Neural cell (in vitro differentiated cells): ENCODE data around the gene ACOT7. TPM values are rescaled to one million over a fixed set of nuclear protein-coding genes. Genes with fewer than 3 reads are reported as not detected.

Experiments used
- H2AFZ ChIP-seq: fragments of 200-600, 300-800 bp; sonication (generic), shearing (Covaris generic); 2 replicates; pipeline ENCODE4 v1.6.0; 2014; ENCODE audit warnings: low read depth, mild to moderate bottlenecking, antibody characterized with exemption, low read length, moderate library complexity
- H3F3A ChIP-seq: fragments of 200-600 bp; shearing (Covaris generic); 2 replicates; pipeline ENCODE4 v1.6.1; 2016; ENCODE audit warnings: mild to moderate bottlenecking, moderate library complexity, mixed read lengths, antibody characterized with exemption, low read length; ENCODE audit not compliant: insufficient read depth, poor library complexity, severe bottlenecking
- H3K27ac ChIP-seq: fragments of 200-600, 300-800 bp; sonication (generic), shearing (Covaris generic); 2 replicates; pipeline ENCODE4 v1.5.1; 2014; ENCODE audit warnings: mild to moderate bottlenecking, low read length, moderate library complexity
- H3K27me3 ChIP-seq: fragments of 300-800, 200-600 bp; sonication (generic), shearing (Covaris generic); 2 replicates; pipeline ENCODE4 v1.6.0; 2014; ENCODE audit warnings: mild to moderate bottlenecking, low read depth, low read length, moderate library complexity; ENCODE audit not compliant: insufficient read depth
- H3K36me3 ChIP-seq: fragments of 300-800, 200-600 bp; sonication (generic), shearing (Covaris generic); 2 replicates; pipeline ENCODE4 v1.5.1; 2014; ENCODE audit warnings: mild to moderate bottlenecking, antibody characterized with exemption, low read length, moderate library complexity; ENCODE audit not compliant: insufficient read depth
- H3K4me2 ChIP-seq: fragments of 300-800, 200-600 bp; sonication (generic), shearing (Covaris generic); 2 replicates; pipeline ENCODE4 v1.6.0; 2014; ENCODE audit warnings: mild to moderate bottlenecking, low read length
- H3K4me3 ChIP-seq: fragments of 300-800, 200-600 bp; sonication (generic), shearing (Covaris generic); 2 replicates; pipeline ENCODE4 v1.5.1; 2014; ENCODE audit warnings: mild to moderate bottlenecking, low read length, moderate library complexity
- H3K79me2 ChIP-seq: fragments of 200-600 bp; shearing (Covaris generic); replicated peaks from 2 replicates; pipeline ENCODE4 v1.6.0; 2014; ENCODE audit warnings: mild to moderate bottlenecking, low read length, moderate library complexity; ENCODE audit not compliant: insufficient read depth
- H3K9ac ChIP-seq: fragments of 300-800, 200-600 bp; sonication (generic), shearing (Covaris generic); 2 replicates; pipeline ENCODE4 v1.6.1; 2016; ENCODE audit warnings: mild to moderate bottlenecking, low read length, mixed read lengths
- H3K9me2 ChIP-seq: fragments of 200-600 bp; shearing (Covaris generic); 2 replicates; pipeline ENCODE4 v1.6.1; 2016; ENCODE audit warnings: mild to moderate bottlenecking, low read length, mixed read lengths; ENCODE audit not compliant: insufficient read depth
- H3K9me3 ChIP-seq: fragments of 200-600, 300-800 bp; sonication (generic), shearing (Covaris generic); 2 replicates; pipeline ENCODE4 v1.6.1; 2016; ENCODE audit warnings: mild to moderate bottlenecking, mixed run types, low read length, moderate library complexity, mixed read lengths
- H4K20me1 ChIP-seq: fragments of 200-600 bp; shearing (Covaris generic); 2 replicates; pipeline ENCODE4 v1.6.1; 2016; ENCODE audit warnings: mild to moderate bottlenecking, mixed run types; ENCODE audit not compliant: insufficient read depth
- EP300 ChIP-seq: fragments of 450-650 bp; conservative IDR thresholded peaks from 2 replicates; pipeline ENCODE4 v1.6.1; 2014; ENCODE audit warnings: antibody characterized with exemption, mild to moderate bottlenecking, moderate library complexity; ENCODE audit not compliant: poor library complexity, severe bottlenecking
- MXI1 ChIP-seq: fragments of 450-650 bp; conservative IDR thresholded peaks from 2 replicates; pipeline ENCODE4 v1.6.1; 2014; ENCODE audit warnings: antibody characterized with exemption, mild to moderate bottlenecking; ENCODE audit not compliant: poor library complexity, severe bottlenecking
- POLR2AphosphoS5 ChIP-seq: IDR thresholded peaks from 2 replicates; pipeline ENCODE4 v1.6.1; 2012
- RAD21 ChIP-seq: fragments of 450-650 bp; conservative IDR thresholded peaks from 2 replicates; pipeline ENCODE4 v1.6.1; 2014; ENCODE audit warnings: antibody characterized with exemption, mild to moderate bottlenecking, moderate library complexity
- SMC3 ChIP-seq: fragments of 450-650 bp; conservative IDR thresholded peaks from 2 replicates; pipeline ENCODE4 v1.6.1; 2014; ENCODE audit warnings: antibody characterized with exemption, mild to moderate bottlenecking, moderate library complexity; ENCODE audit not compliant: poor library complexity
- TAF1 ChIP-seq: IDR thresholded peaks from 2 replicates; pipeline ENCODE4 v1.6.1; 2012; ENCODE audit warnings: low read depth
- polyA plus RNA-seq: library from polyadenylated mRNA; depleted of rRNA; stranded (reverse); fragments of >200 nt; gene quantifications from 2 replicates; pipeline ENCODE4 v1.2.3, GENCODE V29; 2014
- TF ChIP-seq, protein P1 (sequence below): fragments of 450-650 bp; IDR thresholded peaks from 2 replicates; pipeline ENCODE4 v1.5.1; 2014; ENCODE audit warnings: antibody characterized with exemption, mild to moderate bottlenecking, moderate library complexity; ENCODE audit not compliant: poor library complexity, severe bottlenecking
- TF ChIP-seq, protein P2 (sequence below): IDR thresholded peaks from 2 replicates; pipeline ENCODE4 v1.6.1; 2012; ENCODE audit warnings: borderline replicate concordance

Gene ACOT7
- polyA plus RNA-seq, 1 donor from 2014 or later = 101 TPM

DNA sequence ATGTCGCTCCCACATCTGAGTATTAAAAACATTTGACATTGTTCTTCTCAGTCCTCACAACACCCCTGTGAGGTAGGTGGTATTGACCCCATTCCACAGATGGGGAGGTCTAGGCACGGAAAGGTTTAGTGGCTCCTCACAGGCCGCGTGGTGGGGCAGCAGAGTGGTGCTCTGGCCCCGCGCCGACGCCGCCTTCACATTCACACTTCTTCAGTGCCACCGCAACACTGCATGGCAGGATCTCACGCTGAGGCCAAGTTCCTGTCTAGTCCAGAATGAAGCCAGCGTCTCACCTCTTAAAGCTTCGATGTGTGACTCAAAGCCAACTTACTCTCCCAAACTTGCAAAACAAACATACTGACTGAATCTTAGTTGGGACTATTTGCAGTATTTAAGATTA is 169.9 kb downstream of the ACOT7 start:
- H3K9me3 ChIP-seq = no peaks in the 10 kb centered on the region
- H3K4me3 ChIP-seq = no peak overlapping the region
- H3K9ac ChIP-seq = no peak overlapping the region
- H3K79me2 ChIP-seq = no peaks in the 10 kb centered on the region
- H3F3A ChIP-seq = no peaks in the 10 kb centered on the region
- no peaks in the 10 kb centered on the region for H3K36me3 ChIP-seq
- H3K9me2 ChIP-seq = no peaks in the 10 kb centered on the region
- no peaks in the 10 kb centered on the region for H3K27me3 ChIP-seq
- no peak overlapping the region for H3K4me2 ChIP-seq
- no peak overlapping the region for H3K27ac ChIP-seq
- H2AFZ ChIP-seq = no peak overlapping the region
- TF ChIP-seq EP300 (no peak), SMC3 (no peak), RAD21 (no peak), TAF1 (no peak), POLR2AphosphoS5 (no peak), MXI1 (no peak)
- TF ChIP-seq, protein P1, sequence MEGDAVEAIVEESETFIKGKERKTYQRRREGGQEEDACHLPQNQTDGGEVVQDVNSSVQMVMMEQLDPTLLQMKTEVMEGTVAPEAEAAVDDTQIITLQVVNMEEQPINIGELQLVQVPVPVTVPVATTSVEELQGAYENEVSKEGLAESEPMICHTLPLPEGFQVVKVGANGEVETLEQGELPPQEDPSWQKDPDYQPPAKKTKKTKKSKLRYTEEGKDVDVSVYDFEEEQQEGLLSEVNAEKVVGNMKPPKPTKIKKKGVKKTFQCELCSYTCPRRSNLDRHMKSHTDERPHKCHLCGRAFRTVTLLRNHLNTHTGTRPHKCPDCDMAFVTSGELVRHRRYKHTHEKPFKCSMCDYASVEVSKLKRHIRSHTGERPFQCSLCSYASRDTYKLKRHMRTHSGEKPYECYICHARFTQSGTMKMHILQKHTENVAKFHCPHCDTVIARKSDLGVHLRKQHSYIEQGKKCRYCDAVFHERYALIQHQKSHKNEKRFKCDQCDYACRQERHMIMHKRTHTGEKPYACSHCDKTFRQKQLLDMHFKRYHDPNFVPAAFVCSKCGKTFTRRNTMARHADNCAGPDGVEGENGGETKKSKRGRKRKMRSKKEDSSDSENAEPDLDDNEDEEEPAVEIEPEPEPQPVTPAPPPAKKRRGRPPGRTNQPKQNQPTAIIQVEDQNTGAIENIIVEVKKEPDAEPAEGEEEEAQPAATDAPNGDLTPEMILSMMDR = no peak
- TF ChIP-seq, protein P2, sequence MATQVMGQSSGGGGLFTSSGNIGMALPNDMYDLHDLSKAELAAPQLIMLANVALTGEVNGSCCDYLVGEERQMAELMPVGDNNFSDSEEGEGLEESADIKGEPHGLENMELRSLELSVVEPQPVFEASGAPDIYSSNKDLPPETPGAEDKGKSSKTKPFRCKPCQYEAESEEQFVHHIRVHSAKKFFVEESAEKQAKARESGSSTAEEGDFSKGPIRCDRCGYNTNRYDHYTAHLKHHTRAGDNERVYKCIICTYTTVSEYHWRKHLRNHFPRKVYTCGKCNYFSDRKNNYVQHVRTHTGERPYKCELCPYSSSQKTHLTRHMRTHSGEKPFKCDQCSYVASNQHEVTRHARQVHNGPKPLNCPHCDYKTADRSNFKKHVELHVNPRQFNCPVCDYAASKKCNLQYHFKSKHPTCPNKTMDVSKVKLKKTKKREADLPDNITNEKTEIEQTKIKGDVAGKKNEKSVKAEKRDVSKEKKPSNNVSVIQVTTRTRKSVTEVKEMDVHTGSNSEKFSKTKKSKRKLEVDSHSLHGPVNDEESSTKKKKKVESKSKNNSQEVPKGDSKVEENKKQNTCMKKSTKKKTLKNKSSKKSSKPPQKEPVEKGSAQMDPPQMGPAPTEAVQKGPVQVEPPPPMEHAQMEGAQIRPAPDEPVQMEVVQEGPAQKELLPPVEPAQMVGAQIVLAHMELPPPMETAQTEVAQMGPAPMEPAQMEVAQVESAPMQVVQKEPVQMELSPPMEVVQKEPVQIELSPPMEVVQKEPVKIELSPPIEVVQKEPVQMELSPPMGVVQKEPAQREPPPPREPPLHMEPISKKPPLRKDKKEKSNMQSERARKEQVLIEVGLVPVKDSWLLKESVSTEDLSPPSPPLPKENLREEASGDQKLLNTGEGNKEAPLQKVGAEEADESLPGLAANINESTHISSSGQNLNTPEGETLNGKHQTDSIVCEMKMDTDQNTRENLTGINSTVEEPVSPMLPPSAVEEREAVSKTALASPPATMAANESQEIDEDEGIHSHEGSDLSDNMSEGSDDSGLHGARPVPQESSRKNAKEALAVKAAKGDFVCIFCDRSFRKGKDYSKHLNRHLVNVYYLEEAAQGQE = no peak
- no peaks in the 10 kb centered on the region for H4K20me1 ChIP-seq

DNA sequence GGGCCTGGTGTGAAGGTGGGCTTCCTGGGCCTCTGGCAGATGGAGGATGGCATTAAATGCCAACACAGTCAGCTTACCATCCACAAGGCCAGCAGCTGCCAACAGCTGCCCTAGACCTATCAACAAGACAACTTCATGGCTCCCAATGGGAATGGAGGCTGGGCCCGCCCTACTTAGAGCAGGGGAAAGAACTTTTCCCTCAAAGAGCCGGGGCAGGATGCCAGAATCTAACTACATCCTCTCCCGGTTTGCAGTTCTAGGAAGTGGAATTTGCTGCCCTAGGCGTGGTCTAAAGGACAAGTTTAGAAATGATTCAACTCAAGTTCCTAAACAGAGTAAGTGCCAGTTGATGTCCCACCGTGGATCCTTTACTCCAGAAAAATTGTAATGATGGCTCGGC is 170.9 kb downstream of the ACOT7 start:
- Histone ChIP-seq H3K27ac (no peak overlapping the region), H3K4me3 (no peak overlapping the region), H2AFZ (no peak overlapping the region), H3F3A (no peaks in the 10 kb centered on the region), H3K79me2 (no peaks in the 10 kb centered on the region), H3K36me3 (no peaks in the 10 kb centered on the region), H4K20me1 (no peaks in the 10 kb centered on the region), H3K4me2 (no peak overlapping the region), H3K9me2 (no peaks in the 10 kb centered on the region), H3K9me3 (no peaks in the 10 kb centered on the region), H3K27me3 (no peaks in the 10 kb centered on the region), H3K9ac (no peak overlapping the region)
- TF ChIP-seq EP300 = no peak
- TF ChIP-seq, protein P2 = no peak
